Tibial nerve (tissue), 4 donors: Measurements from ENCODE around the gene PARP4.
"Not testable (repeated sequence)": the region's sequence is repeated elsewhere in the genome, so short reads cannot be mapped to it uniquely, and the experiment has no call there.

Source experiments
- CTCF ChIP-seq, 5 experiments: fragments of 200-600 bp in 3 of 5; fragments of 450-650 bp in 2 of 5; sonication (generic) in 3 of 5; IDR thresholded peaks; one replicate each; pipeline ENCODE4 v1.5.1; 2016 to 2019; ENCODE audit warnings: antibody characterized with exemption in 5 of 5, mild to moderate bottlenecking in 3 of 5, moderate library complexity in 2 of 5
- EP300 ChIP-seq, 2 donors: sonication (generic); formaldehyde crosslinking; IDR thresholded peaks; one replicate each; pipeline ENCODE4 v1.6.1; 2017; ENCODE audit warnings: antibody characterized with exemption in 2 of 2, mild to moderate bottlenecking in 1 of 2
- POLR2A ChIP-seq, 2 donors: fragments of 450-650 bp; IDR thresholded peaks; one replicate each; pipeline ENCODE4 v1.6.1; 2017; ENCODE audit warnings: antibody characterized with exemption in 2 of 2, mild to moderate bottlenecking in 2 of 2, moderate library complexity in 2 of 2

DNA sequence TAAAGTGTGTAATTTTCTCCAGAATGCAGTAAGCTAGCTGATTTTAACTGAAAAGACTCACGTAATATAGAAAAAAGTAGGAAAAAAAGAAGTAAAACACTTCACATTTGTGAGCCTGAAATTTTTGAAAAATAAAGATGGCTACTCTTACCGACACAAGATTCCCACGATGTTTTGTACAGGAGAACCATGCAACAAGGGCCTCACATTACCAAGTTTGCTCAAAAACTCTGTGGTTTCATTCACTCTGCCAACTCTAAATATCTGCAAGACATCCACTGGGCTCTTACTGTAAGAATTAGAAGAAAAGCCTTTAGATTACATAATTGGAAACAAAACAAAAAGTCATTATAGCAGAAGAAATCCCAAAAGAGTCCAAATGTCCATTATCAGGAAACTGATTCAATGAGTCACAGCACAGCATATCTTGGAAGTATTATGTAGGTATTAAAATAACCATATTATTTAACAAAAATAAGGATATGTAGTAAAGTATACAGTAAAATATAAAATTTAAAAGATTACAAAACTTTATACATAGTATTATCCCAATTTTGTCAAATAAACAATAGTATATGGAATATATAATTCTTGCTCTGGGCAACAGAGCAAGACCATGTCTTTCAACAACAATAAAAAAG, 26.4 kb downstream of the PARP4 start:
- not testable (repeated sequence) for TF ChIP-seq CTCF, POLR2A, EP300 (IDR thresholded peaks at IDR 0.05)
